Astrocyte (in vitro differentiated cells and primary cell): ENCODE data around the gene SCN8A. TPM values are rescaled to one million over a fixed set of nuclear protein-coding genes. Genes with fewer than 3 reads are reported as not detected.

ENCODE experiments used
- DNase-seq: peaks from one replicate; pipeline ENCODE4 v3.0.0-alpha.2; 2010; ENCODE audit warnings: low read depth
- FAIRE-seq: peaks from 2 replicates; lab custom pipeline; 2011; peaks lifted over from hg19 to GRCh38; lab: Jason Lieb, UNC
- H2AFZ ChIP-seq: 2 replicates; pipeline ENCODE4 v1.6.0; 2012; ENCODE audit warnings: low read depth, low read length, inconsistent platforms
- H3K27ac ChIP-seq: 2 replicates; pipeline ENCODE4 v1.5.1; 2011; ENCODE audit warnings: low read depth, low read length, inconsistent platforms
- H3K27me3 ChIP-seq: 2 replicates; pipeline ENCODE4 v1.6.0; 2011; ENCODE audit warnings: low read length, inconsistent platforms; ENCODE audit not compliant: insufficient read depth
- H3K36me3 ChIP-seq: 2 replicates; pipeline ENCODE4 v1.5.1; 2011; ENCODE audit warnings: low read length, inconsistent platforms; ENCODE audit not compliant: insufficient read depth
- H3K4me1 ChIP-seq: 2 replicates; pipeline ENCODE4 v1.5.1; 2011; ENCODE audit warnings: low read length, inconsistent platforms; ENCODE audit not compliant: insufficient read depth
- H3K4me2 ChIP-seq: 2 replicates; pipeline ENCODE4 v1.6.0; 2012; ENCODE audit warnings: low read length, inconsistent platforms
- H3K4me3 ChIP-seq: 2 replicates; pipeline ENCODE4 v1.5.1; 2011; ENCODE audit warnings: low read depth, mild to moderate bottlenecking, low read length, inconsistent platforms; ENCODE audit not compliant: insufficient read depth
- H3K79me2 ChIP-seq: 2 replicates; pipeline ENCODE4 v1.6.0; 2012; ENCODE audit warnings: mild to moderate bottlenecking, low read length, inconsistent platforms; ENCODE audit not compliant: insufficient read depth
- H3K9ac ChIP-seq: 2 replicates; pipeline ENCODE4 v1.6.0; 2012; ENCODE audit warnings: mild to moderate bottlenecking, low read length, inconsistent platforms
- H3K9me3 ChIP-seq: 2 replicates; pipeline ENCODE4 v1.5.1; 2012; ENCODE audit warnings: low read depth, mild to moderate bottlenecking, low read length, inconsistent platforms; ENCODE audit not compliant: insufficient read depth
- H4K20me1 ChIP-seq: 2 replicates; pipeline ENCODE4 v1.6.0; 2012; ENCODE audit warnings: low read length, inconsistent platforms; ENCODE audit not compliant: insufficient read depth
- H3K27ac Mint-ChIP-seq: one replicate; pipeline ENCODE4 v1.8.0; 2021; ENCODE audit warnings: mild to moderate bottlenecking, mixed read lengths; ENCODE audit not compliant: unreplicated experiment
- H3K27me3 Mint-ChIP-seq: one replicate; pipeline ENCODE4 v1.8.0; 2021; ENCODE audit warnings: low read depth, mixed read lengths; ENCODE audit not compliant: unreplicated experiment
- H3K36me3 Mint-ChIP-seq: one replicate; pipeline ENCODE4 v1.8.0; 2021; ENCODE audit warnings: low read depth, mixed read lengths; ENCODE audit not compliant: unreplicated experiment
- H3K4me1 Mint-ChIP-seq: one replicate; pipeline ENCODE4 v1.8.0; 2021; ENCODE audit warnings: low read depth, mixed read lengths; ENCODE audit not compliant: unreplicated experiment
- H3K4me3 Mint-ChIP-seq: one replicate; pipeline ENCODE4 v1.8.0; 2021; ENCODE audit warnings: mild to moderate bottlenecking, moderate library complexity, mixed read lengths; ENCODE audit not compliant: unreplicated experiment
- H3K9me3 Mint-ChIP-seq: one replicate; pipeline ENCODE4 v1.8.0; 2021; ENCODE audit warnings: mild to moderate bottlenecking, mixed read lengths; ENCODE audit not compliant: unreplicated experiment
- EZH2 ChIP-seq: IDR thresholded peaks from 2 replicates; pipeline ENCODE4 v1.6.1; 2012; ENCODE audit warnings: mild to moderate bottlenecking, low read length, inconsistent platforms; ENCODE audit not compliant: insufficient read depth
- total RNA-seq: library from RNA; stranded (reverse); gene quantifications from 2 replicates; pipeline ENCODE4 v1.2.1, GENCODE V29; 2021
- TF ChIP-seq, protein P1 (sequence below): IDR thresholded peaks from 2 replicates; pipeline ENCODE4 v1.5.1; 2011; ENCODE audit warnings: low read depth, mild to moderate bottlenecking, inconsistent platforms, low read length, moderate library complexity; ENCODE audit not compliant: insufficient read depth

Gene SCN8A
- total RNA-seq, 1 donor from 2014 or later, result 6.5 TPM

DNA sequence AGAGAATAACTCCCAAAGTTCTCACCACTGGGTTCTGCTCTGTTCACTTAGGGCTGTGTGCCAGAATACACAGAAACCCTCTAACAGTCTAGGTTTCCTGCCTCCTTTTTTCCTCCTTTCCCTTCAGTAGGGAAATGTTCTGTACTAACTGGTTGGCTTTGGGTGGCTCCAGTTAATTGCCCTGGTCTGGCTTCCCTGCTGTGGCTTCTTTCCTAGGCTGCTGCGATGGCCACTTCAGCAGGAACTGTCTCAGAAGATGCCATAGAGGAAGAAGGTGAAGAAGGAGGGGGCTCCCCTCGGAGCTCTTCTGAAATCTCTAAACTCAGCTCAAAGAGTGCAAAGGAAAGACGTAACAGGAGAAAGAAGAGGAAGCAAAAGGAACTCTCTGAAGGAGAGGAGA lies 115.2 kb downstream of the SCN8A start:
- Mint-ChIP-seq H3K4me1 (no peaks in the 10 kb centered on the region), H3K27me3 (no peaks in the 10 kb centered on the region), H3K9me3 (no peaks in the 10 kb centered on the region), H3K27ac (no peak overlapping the region), H3K4me3 (no peak overlapping the region), H3K36me3 (peaks cover 8% of the 10 kb centered on the region)
- FAIRE-seq (no peak), DNase-seq (no peak)
- Histone ChIP-seq H2AFZ (no peak overlapping the region), H3K4me1 (no peaks in the 10 kb centered on the region), H3K9me3 (no peaks in the 10 kb centered on the region), H3K79me2 (no peaks in the 10 kb centered on the region), H4K20me1 (no peaks in the 10 kb centered on the region), H3K27me3 (no peaks in the 10 kb centered on the region), H3K4me2 (no peak overlapping the region), H3K9ac (no peak overlapping the region), H3K4me3 (no peak overlapping the region), H3K27ac (no peak overlapping the region), H3K36me3 (peaks cover 7% of the 10 kb centered on the region)
- TF ChIP-seq, protein P1, sequence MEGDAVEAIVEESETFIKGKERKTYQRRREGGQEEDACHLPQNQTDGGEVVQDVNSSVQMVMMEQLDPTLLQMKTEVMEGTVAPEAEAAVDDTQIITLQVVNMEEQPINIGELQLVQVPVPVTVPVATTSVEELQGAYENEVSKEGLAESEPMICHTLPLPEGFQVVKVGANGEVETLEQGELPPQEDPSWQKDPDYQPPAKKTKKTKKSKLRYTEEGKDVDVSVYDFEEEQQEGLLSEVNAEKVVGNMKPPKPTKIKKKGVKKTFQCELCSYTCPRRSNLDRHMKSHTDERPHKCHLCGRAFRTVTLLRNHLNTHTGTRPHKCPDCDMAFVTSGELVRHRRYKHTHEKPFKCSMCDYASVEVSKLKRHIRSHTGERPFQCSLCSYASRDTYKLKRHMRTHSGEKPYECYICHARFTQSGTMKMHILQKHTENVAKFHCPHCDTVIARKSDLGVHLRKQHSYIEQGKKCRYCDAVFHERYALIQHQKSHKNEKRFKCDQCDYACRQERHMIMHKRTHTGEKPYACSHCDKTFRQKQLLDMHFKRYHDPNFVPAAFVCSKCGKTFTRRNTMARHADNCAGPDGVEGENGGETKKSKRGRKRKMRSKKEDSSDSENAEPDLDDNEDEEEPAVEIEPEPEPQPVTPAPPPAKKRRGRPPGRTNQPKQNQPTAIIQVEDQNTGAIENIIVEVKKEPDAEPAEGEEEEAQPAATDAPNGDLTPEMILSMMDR, result no peak
- no peak for TF ChIP-seq EZH2

DNA sequence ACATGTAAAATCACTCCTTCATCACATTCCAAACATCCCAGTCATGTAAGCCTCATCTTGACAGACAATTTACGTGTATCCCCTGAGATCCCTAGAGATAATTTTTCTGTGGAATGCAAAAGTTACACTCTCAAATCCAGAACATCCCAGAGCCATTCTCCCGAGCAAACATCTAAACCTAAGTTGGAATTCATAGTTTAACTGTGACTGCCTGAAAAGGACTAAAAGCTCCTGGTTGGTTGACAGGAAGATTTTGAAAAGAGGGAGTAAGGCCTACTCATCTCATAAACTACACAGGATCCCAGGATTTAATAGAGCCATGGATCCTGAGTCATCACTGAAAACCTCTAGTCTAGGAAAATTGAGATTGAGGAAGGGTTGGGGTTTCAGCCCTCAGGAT lies 123.6 kb downstream of the SCN8A start:
- peaks cover 4% of the 10 kb centered on the region for H3K4me1 ChIP-seq
- peak; percentile 13 for FAIRE-seq
- no peaks in the 10 kb centered on the region for H3K27me3 ChIP-seq
- H3K27ac ChIP-seq, result no peak overlapping the region
- TF ChIP-seq EZH2, result no peak
- TF ChIP-seq, protein P1, result no peak
- no peaks in the 10 kb centered on the region for H3K9me3 Mint-ChIP-seq
- H3K9ac ChIP-seq, result no peak overlapping the region
- H3K4me3 Mint-ChIP-seq, result no peak overlapping the region
- H3K9me3 ChIP-seq, result no peaks in the 10 kb centered on the region
- no peak overlapping the region for H2AFZ ChIP-seq
- H3K79me2 ChIP-seq, result no peaks in the 10 kb centered on the region
- no peaks in the 10 kb centered on the region for H4K20me1 ChIP-seq
- H3K27me3 Mint-ChIP-seq, result no peaks in the 10 kb centered on the region
- peaks cover 10% of the 10 kb centered on the region for H3K4me1 Mint-ChIP-seq
- peaks cover 7% of the 10 kb centered on the region for H3K36me3 Mint-ChIP-seq
- DNase-seq, result peak; percentile 37
- H3K4me3 ChIP-seq, result no peak overlapping the region
- no peaks in the 10 kb centered on the region for H3K36me3 ChIP-seq
- H3K27ac Mint-ChIP-seq, result peak overlapping the region; percentile 10
- no peak overlapping the region for H3K4me2 ChIP-seq

DNA sequence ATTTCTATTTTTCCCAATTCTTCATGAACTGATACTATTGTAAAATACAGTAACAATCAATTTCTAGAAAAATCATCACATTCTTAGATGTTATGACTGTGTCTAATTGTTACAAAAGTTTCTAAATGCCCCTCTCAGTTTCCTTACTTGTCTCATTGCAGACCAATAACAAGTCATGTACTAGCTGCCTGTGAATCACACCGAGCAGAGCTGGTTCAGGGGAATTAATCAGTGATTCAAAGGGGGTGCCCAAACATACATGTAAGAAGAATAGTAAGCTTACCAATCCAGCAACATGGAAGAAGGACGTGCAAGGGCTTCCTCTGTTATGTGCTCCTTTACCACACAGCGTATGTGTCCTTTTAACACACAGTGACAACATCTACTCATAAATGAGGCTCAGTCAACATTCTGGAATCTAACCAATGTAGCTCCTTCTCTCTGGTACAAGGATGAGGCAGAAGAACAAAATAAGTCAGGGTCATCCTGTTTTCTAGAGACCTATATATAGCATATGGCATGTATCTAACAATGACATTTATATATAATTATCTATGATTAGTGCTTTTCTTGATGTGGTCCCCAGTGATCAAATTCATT lies 126.4 kb downstream of the SCN8A start:
- FAIRE-seq, result no peak
- H3K27ac ChIP-seq, result no peak overlapping the region
- H3K9me3 ChIP-seq, result no peaks in the 10 kb centered on the region
- H3K79me2 ChIP-seq, result no peaks in the 10 kb centered on the region
- no peak overlapping the region for H3K4me3 Mint-ChIP-seq
- H3K4me2 ChIP-seq, result no peak overlapping the region
- H3K4me3 ChIP-seq, result no peak overlapping the region
- peaks cover 1% of the 10 kb centered on the region for H3K27me3 Mint-ChIP-seq
- H3K4me1 Mint-ChIP-seq, result peaks cover 7% of the 10 kb centered on the region
- H3K4me1 ChIP-seq, result peaks cover 7% of the 10 kb centered on the region
- no peaks in the 10 kb centered on the region for H3K9me3 Mint-ChIP-seq
- TF ChIP-seq EZH2, result no peak
- TF ChIP-seq, protein P1, result no peak
- no peak for DNase-seq
- H3K36me3 ChIP-seq, result no peaks in the 10 kb centered on the region
- no peaks in the 10 kb centered on the region for H3K27me3 ChIP-seq
- H2AFZ ChIP-seq, result no peak overlapping the region
- H3K9ac ChIP-seq, result no peak overlapping the region
- peaks cover 12% of the 10 kb centered on the region for H3K36me3 Mint-ChIP-seq
- peaks cover 5% of the 10 kb centered on the region for H4K20me1 ChIP-seq
- H3K27ac Mint-ChIP-seq, result no peak overlapping the region
